Stimulated activated CD8-positive, alpha-beta memory T cell treated with anti-CD3 and anti-CD28 coated beads, Interleukin-4, amount 100 ng/mL, for 4 hours (primary cell): ENCODE measurements around the gene RBM39.
"Not testable (repeated sequence)": the region's sequence is repeated elsewhere in the genome, so short reads cannot be mapped to it uniquely, and the experiment has no call there.

ENCODE experiments used
- DNase-seq, 2 donors: peaks; one replicate each; pipeline ENCODE4 v3.0.0-alpha.2; 2020; ENCODE audit warnings: low read depth in 2 of 2, low spot score in 1 of 2

RBM39 gene

GRCh38 chr20:35706591-35707529, 35.2 kb downstream of the RBM39 start:
- DNase-seq: not testable (repeated sequence)

DNA sequence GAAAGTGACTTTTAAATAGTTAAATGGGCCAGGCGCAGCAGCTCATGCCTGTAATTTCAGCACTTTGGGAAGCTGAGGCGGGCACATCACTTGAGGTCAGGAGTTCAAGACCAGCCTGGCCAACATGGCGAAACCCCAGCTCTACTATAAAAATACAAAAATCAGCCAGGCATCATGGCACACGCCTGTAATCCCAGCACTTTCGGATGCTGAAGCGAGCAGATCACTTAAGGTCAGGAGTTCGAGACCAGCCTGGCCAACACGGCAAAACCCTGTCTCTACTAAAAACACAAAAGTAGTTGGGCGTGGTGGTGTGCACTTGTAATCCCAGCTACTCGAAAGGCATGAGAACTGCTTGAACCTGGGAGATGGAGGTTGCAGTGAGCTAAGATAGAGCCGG, 36.2 kb downstream of the RBM39 start:
- DNase-seq: not testable (repeated sequence)

DNA sequence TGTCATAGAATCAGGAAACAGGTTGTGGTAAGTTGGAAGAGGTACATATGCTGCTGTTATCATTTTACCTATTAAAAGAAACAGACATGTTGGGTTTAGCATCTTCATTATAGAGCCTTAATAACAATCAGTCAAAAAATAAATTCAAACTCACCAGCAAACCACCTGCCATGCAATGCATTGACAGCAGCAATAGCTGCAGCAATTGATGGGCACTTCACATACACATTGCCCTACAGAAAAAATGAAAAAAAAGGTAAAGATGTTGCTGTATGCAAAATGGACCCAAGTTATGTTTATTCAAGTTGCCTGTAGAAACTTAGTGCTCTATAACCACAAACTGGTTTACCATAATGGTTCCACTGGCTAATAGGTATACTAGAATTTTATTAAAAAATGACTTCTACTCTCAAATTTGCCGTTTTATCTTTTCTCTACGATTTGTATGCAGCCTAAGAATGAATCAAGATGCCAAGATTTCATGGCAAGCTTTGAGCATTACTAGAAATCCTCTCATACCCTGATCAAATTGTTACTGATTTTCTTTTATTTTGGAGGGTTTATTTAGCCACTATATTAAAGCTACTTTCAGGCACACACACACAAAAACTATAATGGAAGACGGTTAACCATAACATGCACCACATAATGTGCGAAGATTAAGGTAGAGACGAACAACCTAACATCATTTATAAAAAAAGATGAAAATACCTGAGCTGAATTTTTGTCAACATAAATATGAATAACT, 37.4 kb downstream of the RBM39 start:
- no peak for DNase-seq

DNA sequence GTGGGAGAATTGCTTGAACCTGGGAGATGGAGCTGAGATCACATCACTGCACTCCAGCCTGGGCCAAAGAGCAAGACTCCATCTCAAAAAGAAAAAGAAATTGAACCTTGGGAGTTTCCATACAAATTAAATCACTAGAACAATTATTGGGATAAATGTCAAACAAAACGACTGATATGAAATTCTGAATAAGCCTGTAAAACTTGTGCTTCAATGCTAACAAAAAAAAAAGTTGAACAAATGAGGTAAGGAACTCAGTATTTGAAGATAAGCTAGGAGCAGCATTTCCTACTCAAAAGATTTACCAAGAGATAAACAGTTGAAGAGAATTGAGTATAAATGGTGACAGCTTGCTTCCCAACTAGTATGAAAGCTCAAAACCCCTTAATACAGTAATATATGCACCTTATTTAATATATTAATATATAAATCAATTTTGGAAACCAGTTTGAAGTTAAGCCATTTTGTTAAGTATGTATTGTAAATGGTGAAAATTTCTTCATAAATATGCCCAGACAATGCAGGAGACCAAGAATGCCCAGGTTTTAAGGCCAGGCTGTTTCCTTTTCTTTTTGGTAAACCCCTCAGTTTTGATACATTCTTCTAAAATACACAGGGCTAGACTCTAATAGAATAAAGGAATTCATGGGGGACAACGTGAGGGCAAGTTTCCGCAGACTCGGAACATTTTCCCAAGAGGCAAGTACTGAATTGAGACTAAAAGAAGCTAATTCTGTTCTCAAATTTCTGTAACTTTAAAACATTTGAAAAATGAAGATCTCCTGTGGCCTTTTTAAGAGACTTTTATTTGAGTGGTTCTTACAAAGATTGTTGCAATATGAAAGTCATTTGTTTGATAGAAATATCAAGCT, 39.0 kb downstream of the RBM39 start:
- DNase-seq: no peak

DNA sequence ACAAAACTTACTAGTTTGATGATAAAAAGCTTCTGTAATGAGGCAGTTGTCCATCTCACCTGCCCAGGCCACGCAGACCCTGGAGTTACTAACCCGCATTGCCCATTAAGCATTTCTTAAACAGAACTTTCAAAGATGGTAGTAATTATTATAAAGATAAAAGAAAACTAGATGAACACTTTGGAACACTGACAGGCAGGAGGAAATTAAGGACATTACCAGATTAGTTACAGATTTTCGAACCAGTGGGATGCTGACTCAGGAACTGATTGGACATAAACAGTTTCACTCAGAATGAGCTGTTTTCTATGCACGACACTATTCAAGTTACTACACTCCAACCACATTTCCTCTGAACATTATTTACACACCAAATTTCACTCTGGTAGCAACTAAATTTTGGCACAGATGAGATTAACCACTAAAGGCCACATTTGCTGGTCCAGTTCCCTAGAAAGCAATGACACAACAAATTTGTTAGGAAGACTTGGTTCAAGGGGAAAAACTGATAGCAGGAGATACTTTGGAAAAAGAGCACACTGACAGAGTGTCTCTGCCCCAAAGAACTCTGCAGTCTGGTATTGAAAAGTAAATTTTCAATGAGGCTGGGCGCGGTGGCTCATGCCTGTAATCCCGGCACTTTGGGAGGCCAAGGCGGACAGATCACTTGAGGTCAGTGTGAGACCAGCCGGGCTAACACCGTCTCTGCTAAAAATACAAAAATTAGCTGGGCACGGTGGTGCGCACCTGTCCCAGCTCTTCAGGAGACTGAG, 39.8 kb downstream of the RBM39 start:
- no peak for DNase-seq

DNA sequence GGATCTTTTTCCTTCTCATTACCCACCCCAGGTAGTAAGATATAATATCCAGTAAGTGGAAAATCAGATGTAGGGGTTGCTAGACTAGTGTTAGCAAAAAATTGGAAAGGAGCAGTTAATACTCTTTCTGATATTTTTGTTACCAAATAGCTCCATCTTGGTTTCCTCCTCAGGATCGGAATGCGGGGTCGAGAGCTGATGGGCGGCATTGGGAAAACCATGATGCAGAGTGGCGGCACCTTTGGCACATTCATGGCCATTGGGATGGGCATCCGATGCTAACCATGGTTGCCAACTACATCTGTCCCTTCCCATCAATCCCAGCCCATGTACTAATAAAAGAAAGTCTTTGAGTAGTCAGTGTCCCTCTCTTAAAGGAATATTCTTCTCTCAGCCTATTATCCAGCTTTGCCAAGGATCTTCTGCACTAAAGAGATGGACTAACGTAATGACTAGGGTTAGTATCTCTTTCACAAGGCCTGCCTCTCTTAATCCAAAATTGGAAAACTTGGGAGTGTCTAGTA, 41.4 kb downstream of the RBM39 start:
- DNase-seq: no peak

GRCh38 chr20:35699957-35700624, 42.0 kb downstream of the RBM39 start:
- no peak for DNase-seq

- DNase-seq: peak; percentile 63 to 64
Measured at GRCh38 chr20:35699127-35699956, 42.7 kb downstream of the RBM39 start, which contains the start of the genes NFS1 and ROMO1. Gene NFS1 (minus strand): TSS chr20:35699352. CDS start chr20:35699288, 64 bp downstream. Gene ROMO1 (plus strand): TSS chr20:35699405. CDS start chr20:35699633, 228 bp downstream.

- no peak for DNase-seq
Measured at GRCh38 chr20:35698298-35699126, 43.5 kb downstream of the RBM39 start.

DNA sequence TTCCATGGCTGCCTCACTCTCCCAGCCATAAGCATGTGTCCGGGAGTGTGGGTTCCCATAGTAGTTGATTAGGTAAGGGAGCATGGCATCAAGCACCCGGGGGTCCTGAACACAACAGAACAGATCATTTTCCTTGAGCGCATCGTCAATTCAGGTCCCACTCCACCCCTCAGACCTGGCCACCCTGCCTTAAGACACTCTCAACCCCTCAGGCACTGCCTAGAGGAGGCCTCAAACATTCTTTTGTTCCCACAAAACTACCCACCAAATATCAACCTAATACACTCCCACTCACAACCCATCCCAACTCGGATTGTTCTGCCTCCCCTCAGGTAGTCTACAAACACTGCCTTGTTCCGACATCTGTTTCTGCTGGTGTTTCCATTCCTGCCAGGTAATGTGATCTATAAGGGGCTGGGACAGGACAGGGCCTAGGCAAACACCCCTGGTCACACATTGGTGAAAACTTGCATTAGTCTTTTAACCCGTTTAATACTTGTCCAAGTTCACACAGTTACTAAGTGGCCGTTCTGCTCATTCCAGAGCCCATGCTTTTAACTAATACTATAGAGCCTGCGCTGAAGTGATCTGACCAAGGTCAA, 44.3 kb downstream of the RBM39 start:
- no peak for DNase-seq

- no peak for DNase-seq
Measured at GRCh38 chr20:35695978-35696377, 46.1 kb downstream of the RBM39 start.

DNA sequence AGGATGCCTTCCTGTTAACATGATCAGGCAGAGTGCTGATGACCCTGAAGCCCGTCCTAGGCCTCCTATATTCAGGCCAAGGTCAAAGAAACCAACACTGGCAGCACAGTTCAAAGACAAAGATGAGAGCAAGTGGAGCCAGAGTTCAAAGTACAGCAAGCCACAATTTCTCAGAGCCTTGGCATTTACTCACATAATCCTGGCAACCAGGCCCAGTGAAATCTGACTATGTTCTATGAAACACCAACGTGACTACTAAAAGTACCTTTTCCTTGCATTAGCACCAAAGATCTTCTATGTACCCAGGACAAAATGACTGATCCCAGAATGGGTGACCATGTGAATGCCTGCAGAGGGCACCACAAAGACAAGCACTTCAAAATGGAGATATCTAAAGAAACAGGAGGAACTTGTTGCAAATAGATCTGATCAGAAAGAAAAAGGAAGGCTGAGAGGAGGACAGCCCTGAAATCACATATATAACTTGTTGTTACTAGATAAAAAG, 46.8 kb downstream of the RBM39 start:
- no peak for DNase-seq

- DNase-seq: no peak
Measured at GRCh38 chr20:35690265-35690664, 51.8 kb downstream of the RBM39 start.

DNA sequence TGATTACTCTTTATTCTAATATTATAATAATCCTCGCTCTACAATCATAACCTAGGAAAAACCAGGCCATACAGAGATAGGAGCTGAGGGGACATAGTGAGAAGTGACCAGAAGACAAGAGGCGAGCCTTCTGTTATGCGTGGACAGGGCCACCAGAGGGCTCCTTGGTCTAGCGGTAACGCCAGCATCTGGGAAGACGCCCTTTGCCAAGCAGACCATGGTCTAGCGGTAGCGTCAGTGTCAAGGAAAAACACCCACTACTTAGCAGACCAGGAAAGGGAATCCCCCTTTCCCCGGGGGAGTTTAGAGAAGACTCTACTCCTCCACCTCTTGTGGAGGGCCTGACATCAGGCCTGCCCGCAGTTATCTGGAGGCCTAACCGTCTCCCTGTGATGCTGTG, 55.2 kb downstream of the RBM39 start:
- not testable (repeated sequence) for DNase-seq

GRCh38 chr20:35685368-35685767, 56.7 kb downstream of the RBM39 start:
- DNase-seq: not testable (repeated sequence)

GRCh38 chr20:35681960-35682359, 60.1 kb downstream of the RBM39 start:
- DNase-seq: no peak
